LoVo (cell line): Measurements from ENCODE around the gene CCDC28A.
A peak's percentile ranks its signal among the peaks of the same experiment; 100 is the strongest.

Source experiments
- DNase-seq: peaks from one replicate; pipeline ENCODE4 v3.0.0-alpha.2; 2016; ENCODE audit warnings: low spot score

The CCDC28A gene

DNA sequence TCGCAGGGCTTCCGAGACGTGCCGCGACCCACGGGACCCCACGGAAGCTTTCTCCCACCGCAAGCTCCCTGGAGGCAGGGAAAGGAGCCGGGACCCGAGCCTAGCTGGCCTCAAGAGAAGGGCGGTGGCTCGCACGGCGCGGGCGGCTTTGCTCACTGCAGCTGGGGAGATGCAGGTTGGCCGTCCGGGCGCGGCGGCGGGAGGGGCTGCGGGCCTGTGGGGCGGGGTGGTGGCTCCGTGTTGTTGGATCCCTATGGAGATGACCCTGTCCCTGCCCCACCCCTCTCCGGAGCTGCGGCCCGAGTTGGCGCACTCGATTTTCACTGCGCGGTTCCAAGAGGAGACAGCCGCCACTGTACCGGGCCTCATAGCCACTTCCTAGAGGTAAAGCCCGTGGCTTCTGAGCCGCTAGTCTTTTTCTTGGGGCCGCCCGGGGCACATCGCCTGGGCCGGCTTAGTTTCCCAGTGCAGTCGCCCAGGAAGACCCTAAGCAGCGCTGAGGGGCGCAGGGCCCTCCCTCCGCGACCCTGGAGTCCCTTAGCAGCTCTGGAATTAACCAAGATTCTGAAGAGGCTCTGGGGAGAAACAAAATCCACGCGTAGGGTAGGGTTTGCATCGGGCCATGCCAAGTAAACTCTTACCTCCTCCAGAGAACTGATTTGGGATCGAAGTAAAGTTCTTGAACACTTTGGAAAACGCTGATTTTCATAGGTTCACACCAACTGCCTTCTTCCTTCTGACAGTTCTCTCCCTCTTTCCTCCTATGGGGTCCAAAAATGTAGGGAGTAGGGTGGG, 22.4 kb downstream of the CCDC28A start, which contains the start of gene ECT2L:
TSS of gene ECT2L (plus strand) at position 279 of the 795 bp plus-strand sequence. CDS start 17,188 bp downstream, outside the sequence.
- no peak for DNase-seq

DNA sequence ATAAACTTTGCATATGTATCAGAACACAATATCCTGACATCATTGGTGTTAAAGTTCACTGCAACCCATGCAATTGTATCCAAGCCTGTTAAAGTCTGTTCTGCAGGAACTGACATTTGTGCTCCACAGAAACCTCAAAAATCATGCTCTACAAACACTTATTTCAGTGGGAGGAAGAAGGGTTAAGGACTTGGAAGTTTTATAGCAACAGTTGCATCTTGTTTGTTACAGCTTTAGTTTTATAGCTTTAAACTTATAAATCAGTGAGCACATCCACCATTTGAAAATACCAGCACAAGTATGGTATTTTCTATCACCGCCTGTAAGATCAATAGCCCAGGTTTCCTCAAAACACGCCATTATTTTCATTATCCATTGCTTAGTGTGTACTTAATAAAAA, 23.2 kb downstream of the CCDC28A start:
- no peak for DNase-seq

DNA sequence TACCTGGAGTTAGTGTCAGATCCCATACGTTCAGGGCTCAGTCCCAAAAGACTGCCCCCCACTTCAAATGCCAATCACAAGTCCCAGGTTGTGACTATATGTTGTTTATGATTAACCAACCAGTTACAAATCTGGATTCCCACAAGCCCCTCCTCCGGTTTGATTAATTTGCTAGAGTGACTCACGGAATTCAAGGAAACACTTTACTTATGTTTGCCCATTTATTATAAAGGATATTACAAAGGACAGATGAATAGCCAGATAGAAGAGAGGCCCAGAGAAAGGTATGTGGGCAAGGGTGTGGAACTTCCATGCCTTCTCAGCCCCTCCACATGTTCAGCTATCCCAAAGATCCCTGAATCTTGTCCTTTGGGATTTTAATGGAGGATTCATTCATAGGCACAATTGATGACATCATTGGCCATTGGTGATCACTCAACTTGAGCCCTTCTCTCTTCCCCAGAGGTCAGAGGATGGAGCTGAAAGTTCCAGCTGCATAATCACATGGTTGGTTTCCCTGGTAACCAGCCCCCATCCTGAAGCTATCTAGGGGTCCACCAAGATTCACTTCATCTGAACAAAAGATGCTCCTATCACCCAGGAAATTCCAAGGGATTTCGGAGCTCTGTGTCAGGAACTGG, 24.4 kb downstream of the CCDC28A start:
- no peak for DNase-seq

DNA sequence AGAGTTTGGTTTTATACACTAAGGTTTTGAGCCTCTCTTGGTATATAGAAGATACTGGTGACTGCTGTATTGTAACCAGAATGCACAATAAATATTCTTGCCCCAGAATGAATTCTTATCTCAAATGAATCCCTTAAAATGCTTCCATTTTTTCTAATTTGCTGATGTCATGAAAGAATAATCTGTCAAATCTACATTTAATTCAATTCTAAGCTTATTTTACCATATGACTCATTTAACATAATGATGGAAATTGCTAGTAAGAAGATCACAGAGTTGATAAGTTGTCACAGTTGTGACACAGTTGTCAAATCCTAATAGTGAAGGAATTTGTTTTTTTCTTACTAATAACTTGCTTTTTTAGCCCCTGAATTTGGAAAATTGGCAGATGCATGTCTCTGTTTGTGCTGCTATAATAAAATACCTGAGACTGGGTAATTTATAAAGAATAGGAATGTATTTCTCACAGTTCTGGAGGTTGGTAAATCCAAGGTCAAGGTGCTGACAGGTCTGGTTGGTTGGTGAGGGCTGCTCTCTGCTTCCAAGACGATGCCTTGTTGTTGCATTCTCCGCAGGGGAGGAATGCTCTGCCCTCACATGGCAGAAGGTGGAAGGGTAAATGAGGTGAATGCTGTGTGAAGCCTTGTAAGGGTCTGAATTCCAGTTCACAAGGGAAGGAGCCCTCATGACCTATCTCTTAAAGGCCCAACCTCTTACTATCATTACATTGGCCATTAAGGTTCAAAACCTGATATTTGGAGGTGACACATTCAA, 27.0 kb downstream of the CCDC28A start:
- DNase-seq, result no peak

DNA sequence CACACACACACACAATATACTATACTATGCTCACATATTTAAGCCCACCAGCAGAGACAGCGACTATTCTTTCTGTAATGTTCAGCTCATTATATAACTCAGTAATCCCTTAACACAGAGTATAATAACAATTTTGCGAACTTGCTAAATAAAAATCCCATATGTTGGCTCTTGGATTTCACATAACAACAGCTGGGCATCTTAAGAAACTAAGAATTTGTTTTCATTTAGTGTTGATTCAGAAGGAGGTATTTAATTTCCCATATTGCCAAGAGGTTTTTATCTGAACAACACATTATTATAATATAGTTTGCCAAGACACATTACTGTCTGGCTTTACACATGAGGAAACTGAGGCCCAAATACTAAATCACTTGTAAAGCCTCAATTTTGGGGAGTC, 29.8 kb downstream of the CCDC28A start:
- no peak for DNase-seq

DNA sequence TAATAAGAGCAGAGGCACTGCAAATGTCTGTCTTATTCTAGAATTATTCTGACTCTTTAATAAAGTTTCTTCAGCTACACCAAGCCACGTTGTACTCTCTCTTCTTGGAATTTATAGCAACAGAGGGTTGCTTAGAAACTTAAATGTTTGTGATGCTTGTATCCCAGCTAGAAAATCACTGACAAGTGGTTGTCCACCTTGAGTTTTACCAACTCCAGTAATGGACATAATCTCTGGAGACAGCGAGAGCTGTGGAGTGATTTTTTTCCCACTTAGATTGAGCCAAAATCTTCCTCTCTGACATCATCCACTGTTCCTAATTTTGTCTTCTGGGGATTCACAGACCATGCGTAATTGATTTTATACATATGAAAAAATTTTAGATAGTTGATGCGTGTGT, 30.3 kb downstream of the CCDC28A start:
- DNase-seq, result no peak

DNA sequence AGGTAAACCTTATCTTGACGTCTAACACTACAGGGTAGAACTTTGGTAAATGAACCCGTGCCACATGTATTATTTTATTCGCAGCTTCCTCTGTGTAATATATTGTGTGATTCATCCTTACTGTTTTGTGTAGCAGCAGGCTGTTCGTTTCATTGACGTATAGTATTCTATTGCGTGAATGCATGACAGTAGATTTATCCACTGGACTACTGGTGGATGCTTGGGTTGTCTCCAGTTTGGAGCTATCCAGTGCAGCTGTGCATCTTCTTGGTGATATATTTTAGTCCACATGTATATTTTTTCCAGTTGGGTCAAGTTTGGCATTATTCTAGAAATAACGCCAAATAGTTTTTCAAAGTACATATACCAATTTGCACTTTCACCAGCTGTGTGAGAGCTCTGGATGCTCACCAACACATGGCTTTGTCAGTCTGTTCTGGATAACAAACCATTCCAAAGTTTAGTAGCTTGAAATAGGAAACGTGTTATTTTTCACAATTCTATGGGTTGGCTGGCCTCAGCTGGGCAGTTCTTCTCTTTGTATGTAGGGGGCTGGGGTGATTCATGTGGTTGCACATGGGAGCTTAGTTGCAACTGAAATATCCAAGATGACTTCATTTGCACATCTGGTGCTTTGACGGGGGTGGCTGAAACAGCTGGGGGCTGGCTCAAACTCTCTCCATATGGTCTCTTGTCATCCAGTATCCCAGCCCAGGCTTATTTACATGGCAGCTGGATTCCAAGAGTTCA, 31.6 kb downstream of the CCDC28A start:
- DNase-seq, result no peak

DNA sequence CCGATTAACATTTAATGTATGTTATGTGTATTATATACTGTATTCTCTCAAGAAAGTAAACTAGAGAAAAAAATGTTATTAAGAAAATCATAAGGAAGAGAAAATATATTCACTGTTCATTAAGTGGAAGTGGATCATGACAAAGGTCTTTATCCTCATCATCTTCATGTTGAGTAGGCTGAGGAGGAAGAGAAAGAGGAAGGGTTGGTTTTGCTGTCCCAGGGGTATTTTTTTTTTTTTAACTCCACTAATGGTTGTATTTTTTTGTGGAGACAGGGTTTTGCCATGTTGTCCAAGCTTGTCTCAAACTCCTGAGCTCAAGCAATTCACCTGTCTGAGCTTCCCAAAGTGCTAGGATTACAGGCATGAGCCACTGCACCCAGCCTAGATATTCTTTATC, 33.3 kb downstream of the CCDC28A start:
- DNase-seq, result no peak

DNA sequence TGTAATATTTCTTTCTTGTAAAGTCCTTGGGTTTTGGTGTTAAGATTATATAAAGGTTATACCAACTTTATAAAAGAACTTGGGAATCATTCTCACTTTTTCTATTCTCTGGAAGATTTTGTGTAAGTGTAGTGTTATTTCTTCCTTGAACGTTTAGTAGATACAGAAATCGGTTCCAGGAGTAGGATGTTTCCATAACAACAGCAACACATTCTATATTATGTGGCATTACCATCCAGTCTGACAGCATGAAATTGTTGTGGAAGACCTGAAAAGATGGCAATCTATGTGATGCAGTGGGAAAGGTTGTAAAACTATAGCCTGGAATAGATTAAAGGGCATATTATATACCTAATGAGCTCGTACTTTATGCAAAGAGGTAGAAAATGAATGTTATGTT, 36.1 kb downstream of the CCDC28A start:
- no peak for DNase-seq

DNA sequence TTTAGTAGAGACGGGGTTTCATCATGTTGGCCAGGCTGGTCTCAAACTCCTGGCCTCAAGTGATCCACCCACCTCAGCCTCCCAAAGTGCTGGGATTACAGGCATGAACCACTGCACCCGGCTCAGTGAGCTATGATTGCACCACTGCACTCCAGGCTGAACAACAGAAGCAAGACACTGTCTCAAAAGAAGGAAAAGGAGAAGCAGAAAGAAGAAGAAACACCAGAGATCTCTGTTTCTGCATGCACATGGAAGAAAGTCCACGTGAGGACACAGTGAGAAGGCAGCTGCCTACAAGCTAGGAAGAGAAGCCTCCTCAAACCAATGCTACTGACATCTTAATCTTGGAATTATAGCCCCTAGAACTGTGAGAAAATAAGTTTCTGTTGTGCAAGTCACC, 38.3 kb downstream of the CCDC28A start:
- DNase-seq, result no peak

DNA sequence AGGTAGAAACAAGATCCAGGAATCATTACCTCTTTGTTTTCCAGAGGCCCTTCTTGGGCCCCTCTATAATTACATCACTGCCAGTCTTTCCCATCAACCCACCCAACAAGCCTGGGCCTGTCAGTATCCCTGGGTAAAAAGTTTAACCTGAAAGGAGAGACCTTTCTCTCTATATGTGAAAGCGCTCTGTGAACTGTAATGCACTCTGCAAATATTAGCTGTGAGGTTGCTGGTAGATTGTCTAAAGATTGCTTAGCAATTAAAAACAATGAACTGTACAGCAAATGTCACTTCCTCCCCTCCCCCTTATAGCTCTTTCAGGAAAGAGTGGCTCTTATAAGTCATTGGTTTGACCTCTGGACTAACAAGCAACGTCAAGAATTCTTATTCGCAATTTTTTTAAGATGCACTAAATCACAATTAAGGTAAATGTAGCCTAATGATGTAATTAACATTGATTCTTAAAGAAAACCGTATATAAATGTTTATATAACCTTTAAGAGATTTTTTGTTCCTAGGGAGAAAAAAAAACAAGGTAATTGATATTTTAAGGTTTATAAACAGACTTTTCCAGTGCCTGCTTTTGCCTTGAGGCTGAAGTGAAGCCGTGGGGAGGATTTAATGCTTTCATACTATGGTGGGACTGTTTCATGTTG, 40.7 kb downstream of the CCDC28A start:
- DNase-seq, result no peak

DNA sequence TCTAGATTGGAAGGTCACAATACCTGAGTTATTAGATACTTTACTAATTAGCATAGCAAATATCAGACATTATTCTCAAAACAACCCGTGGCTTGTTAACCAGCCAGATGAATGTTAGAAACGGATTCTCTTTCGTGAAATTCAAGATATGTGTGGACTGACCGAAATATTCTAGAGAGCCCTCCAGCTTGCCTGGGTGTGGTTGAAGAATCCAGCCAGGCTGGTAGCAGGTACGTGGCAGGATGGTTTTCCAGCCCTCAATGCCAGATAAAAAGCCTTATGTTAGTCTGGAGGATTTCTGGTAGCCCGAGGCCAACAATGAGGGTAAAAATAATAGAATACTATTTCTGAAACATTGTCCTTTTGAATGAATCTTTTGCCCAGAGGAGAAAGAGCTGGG, 41.7 kb downstream of the CCDC28A start:
- DNase-seq, result no peak

DNA sequence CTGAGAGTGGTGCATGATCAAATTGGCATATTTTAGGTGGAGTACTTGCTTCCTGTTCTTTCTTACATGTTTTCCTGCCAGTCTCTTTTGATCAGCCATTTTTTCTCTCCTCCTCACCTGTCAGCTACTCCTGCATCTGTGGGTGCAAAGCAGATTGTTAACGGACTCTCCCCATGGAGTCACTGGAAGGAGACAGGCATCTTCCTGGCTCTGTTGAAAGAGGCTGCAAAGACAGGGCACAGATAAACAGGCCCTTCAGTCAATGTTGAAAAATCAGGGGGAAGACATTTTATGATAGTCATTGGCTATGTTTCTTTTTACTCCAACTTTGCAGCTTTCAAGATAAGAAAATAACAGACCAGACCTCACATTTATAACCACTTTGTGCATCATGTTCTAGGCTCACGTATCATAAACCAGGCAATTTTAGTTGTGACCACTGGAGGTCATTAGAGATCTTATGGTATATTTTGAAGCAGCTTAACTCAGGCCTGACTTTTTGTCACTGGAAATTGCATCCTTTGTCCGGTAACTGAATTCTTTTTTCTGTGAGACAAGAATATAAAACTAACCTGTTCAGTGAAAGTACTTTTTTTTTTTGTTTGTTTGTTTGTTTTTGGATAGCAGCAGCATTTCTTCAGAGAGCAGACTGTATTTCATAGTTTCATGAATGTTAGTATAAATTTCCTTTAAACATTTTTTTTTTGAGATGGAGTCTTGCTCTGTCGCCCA, 42.4 kb downstream of the CCDC28A start:
- DNase-seq, result peak; percentile 65

DNA sequence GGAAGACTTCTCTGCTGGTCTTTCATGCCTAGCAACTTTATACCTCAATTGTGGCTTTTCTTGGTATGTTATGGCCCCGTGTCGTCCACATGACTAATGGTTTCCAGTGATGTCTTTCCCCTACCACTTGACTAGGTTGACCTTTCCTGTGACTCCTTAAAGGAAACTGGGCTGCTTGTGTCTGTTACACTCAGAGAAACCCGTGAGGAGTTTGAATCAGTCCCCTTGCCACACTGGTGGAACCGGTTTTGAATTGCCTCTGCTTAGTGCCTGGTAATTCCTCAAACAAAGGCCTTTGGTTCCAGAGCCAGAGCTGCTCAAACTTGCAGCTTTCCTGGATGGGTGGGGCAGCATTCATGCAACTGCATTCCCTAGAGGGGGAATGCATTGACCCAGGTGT, 44.2 kb downstream of the CCDC28A start:
- DNase-seq, result peak; percentile 88

DNA sequence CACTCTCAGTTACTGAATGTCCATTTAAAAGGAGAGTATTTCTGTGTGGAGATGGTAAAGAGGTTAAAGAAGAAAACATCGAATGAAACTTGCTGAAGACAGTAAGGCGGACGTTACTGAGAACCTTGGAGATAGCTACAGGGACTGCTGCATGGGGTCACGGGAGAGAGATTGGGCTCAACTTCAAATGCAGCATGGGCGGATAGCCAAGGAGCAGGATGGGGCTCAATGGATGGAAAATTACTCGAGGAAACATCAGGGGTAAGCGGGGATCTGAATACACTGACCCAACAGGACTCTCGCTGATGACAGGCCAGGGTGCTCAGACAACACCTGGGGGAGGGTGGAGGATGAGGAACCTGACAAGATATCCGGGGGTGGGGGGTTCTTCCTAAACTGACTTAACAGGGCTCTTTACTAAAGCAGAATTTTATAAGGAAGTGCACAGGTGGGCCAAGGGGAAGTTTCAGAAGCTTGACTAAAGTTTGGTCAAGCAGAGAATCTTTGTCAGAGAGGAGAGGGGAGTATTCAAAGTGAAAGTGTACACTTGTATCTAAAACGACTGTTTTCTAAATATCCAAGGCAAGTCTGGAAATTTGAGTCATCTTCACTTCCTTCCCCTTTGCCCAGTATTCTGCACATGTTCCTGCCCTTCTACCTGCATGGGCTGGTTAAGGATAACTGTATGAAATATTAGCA, 45.1 kb downstream of the CCDC28A start:
- no peak for DNase-seq

DNA sequence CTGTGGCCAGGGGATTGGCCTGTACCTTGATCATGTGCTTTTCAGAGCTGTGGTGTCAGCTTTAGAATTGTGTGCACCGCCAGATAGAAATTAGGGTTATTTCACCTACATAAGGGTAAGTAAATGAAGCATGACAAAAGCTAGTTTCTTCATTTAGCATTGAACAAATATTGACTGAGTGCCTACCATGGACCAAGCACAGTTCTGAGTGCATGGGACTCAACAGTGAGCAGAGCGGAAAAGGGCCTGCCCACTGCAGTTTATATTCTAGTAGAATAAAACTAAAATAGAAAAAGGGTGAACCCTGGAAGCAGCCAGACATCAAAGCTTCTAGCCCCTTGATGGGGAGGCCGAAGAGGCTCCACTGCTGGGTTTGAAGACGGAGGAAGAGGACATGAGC, 48.0 kb downstream of the CCDC28A start:
- DNase-seq, result no peak

DNA sequence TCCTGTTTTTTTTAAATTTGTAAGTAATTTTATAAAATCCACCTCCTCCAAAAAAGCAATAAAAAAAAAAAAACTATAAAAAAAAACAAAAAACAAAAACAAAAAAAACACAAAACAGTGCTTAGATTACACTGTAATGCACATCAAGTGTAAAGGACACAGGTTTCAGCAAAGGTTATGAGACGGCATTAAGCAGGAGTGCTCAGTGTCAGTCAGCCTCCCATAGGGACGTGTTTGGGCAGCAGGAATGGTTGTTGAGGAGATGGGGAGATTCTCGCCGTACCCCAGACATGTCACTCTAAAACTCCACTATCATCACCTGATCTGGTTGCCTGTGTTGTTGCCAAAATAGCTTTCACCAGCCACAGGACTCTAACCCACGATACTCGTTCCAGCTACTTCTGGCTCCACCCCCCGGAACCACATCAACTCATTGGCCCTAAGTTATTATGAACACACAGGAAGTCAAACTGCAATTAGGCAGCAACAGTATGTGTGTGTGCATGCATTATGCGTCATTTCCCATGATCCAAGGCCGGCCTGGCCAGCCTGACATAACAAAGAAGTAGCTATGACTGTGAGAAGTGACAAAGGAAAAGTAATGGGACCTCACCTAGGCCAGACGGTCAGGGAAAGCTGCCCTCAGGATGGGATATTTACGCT, 51.0 kb downstream of the CCDC28A start:
- no peak for DNase-seq

DNA sequence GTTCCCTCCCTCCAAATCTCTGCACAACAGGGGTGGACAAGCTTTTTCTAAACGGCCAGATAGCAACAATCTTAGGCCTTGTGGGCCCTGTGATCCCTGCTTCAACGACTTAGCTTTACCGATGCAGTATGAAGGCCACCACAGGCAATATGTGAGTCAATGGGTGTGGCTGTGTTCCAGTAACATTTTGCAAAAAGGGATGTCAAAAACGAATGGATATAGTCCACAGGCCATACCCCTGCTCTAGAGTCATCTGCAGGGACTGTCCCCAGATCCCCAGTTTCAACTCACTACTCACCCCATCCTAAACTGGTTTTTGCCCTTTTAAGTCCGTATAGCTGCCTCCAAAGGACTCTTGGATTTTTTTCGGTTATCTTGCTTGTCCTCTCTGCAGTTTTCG, 56.7 kb downstream of the CCDC28A start:
- DNase-seq, result no peak

DNA sequence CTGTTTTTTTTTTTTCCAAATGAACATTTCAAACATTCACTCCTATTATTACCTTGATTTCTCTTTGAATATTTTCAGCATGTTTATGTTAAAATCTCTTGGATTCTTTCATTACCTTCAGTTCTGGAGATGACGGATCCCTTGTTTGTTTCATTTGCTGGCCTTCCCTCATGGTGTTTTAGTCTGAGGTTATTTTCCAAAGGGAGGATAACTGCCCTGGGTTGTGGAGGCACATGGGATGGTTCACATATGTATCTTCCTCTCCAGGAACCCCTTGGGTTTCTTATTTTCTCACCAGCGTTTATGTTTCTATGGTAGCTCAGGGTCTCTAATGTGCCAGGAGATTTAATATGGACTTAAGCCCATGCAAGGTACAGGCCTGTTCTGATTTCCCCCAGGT, 58.6 kb downstream of the CCDC28A start:
- no peak for DNase-seq
